GM19023 (cell line): Measurements from ENCODE around the gene ABCB9.
"Not testable (repeated sequence)": the region's sequence is repeated elsewhere in the genome, so short reads cannot be mapped to it uniquely, and the experiment has no call there.

Source experiments
- ATAC-seq: cut with Tn5 transposase; IDR thresholded peaks from one replicate; pipeline ENCODE4 v1.9.1; 2021; ENCODE audit warnings: mild to moderate bottlenecking, moderate library complexity; ENCODE audit not compliant: unreplicated experiment

ABCB9 gene

GRCh38 chr12:122965851-122966742 is at the start of gene ABCB9:
TSS of gene ABCB9 (minus strand) at chr12:122966463. CDS start at chr12:122960235, 6,228 bp downstream.
- peak; percentile 78 for ATAC-seq

- not testable (repeated sequence) for ATAC-seq
These were observed 48.2 kb upstream of the ABCB9 start for GRCh38 chr12:123014473-123014872.

DNA sequence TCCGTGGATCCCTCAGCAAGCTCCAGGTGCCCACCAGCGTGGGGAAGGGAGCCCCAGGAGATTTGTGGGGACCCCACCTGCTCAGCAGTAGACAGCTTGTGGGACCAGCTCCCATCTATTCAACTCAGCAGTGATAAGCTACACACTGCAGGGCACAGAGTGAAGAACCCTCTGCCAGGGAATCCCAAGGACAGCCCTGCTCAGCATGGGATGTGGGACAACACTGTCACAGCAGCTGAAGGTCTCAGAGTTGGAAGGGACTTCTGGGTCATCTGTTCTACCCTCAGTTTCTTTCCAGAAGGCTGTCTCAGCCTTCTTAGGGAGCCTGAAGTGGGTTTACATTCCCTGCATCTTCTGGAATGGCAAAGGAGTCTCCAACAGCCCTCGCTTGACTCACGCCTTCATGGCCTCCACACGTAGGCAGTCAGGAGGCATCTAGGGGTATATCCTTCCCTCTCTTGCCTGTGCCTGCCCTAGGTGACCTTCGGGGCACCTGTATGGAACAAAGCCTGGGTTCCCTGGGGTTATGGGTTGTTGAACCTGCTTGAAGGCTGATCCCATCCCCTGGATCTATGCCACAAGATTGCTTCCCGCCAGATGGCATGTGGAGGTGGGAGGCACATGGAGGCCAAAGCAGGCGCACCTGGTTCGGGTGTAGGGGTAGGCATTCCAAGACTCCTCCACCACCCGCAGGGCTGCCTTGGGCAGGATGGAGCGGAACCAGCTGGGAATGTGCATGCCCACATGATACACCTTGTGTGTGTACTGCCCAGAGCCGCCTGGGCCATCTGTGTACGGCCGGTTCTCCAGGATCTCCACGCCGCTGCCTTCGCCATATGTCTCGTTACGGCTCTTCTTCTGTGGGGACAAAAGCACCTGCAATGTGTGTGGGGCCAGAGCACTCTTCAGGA is 47.2 kb upstream of the ABCB9 start:
- no peak for ATAC-seq

DNA sequence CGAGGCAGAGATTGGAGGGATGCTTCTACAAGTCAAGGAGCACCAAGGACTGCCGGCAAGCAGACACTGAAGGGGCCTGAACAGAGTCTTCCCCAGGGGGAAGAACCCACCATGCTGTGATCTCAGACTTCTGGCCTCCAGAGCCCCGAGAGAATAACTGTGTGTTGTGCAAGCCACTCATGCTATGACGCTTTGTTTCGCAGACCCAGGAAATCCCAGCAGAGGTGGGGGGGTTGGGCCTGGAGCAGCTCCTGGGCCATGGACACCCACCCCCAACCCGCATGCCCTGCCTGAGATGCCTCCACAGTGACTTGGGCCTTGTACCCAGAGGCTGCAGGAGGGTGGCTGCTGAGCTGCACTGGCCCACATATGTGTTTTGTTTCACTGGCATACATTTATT is 45.4 kb upstream of the ABCB9 start:
- ATAC-seq = no peak

DNA sequence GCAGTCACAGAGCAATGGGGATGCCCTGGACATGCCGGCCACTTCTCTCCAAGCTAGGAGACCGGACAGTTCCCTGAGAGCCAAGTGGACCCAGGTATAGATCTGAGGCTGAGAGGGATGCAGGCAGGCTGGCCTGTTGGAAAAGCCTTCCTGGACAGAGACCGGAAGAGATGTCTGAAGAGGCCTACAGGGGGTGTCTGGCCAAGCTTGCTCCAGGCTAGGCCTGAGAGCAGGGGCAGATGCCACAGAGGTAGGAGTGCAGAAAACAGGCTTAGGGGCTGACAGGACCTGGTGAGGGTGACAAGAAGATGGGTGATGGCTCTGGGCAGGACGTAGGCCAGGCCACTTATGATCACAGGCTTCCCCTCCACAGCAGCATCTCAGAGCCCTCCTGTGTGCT is 44.4 kb upstream of the ABCB9 start:
- no peak for ATAC-seq

GRCh38 chr12:123010110-123010509 is 43.8 kb upstream of the ABCB9 start:
- ATAC-seq = no peak

DNA sequence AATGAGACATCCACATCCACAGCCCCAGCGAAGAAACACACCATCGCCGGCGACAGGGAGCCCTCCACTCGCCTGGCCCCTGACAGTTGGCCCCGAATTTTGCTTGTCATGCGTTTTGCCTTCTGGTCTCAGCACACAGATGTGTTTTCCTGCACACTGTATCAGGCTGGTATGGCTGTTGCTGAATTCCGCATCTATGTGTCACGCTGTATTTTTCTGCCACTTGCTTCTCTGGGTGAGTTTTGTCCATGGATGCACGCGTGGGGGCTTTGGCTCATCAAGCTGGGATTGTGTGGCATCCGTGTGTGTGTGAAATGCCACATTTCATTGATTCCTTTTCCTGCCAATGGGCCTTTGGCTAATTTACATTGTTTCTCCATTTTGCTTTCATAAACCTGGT is 40.7 kb upstream of the ABCB9 start:
- no peak for ATAC-seq

DNA sequence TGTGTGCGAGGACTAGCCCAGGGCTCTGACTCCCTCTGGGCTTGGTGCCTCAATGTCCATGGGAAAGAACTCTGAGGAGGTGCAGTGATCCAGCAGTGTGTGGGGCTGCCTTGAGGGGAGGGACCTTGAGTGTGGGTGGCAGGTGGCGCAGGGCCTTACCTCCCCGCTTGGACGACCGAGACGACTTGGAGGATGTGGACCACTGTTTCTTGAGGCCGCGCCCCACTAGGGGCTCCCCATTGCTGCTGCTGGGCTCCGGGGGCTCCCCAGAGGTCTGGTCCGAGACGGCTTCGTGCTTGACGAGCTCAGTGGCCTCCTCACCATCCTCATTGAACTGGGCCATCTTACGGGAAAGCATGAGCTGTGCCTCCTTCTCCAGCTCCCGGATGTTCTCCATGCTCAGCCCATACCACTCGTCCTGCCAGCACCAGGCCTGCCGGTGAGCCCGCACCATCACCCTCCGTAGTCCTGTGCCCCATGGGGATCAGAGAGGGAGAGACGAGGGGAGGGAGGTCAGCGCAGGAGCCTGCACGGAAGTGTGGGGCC is 38.9 kb upstream of the ABCB9 start:
- ATAC-seq = no peak

DNA sequence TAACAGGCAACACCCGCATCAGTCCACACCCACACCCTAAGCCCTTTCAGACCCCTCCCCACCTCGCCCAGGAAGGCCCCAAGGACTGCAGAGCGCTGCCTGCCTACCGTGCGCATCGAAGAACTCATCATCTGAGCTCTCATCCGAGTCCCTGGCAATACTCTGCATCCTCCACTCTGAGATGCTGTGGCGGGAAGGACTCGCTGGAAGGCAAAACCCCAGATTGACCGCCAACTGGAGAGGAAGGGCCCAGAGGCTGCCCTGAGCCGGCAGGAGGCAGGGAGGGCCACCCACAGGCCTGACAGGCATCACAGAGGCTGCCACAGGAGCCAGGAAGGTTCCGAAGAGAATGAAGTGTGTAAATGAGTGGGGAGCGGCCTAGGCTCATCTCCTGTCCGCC is 38.0 kb upstream of the ABCB9 start:
- no peak for ATAC-seq

- no peak for ATAC-seq
These were observed 37.0 kb upstream of the ABCB9 start for GRCh38 chr12:123003257-123003656.

- ATAC-seq = no peak
These were observed 35.2 kb upstream of the ABCB9 start for GRCh38 chr12:123001464-123001863.

DNA sequence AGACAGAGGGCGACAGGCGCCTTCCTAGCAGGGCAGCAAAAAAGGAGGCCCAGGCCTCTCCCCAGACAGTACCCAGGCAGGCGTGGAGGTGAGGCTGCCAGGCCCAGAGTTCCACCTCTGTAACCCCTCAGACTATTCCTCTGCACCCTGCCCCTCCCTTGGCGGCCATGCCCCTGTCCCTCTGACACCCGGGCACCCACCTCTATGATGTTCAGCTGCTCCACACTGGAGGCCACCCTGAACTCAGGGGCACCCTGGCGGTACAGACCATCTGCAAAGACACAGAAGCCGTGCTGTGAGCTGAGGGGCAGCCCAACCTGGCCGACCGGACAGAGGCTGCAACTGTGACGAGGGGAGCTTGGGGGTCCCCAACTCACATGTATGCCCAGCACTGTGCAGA is 34.3 kb upstream of the ABCB9 start:
- no peak for ATAC-seq

DNA sequence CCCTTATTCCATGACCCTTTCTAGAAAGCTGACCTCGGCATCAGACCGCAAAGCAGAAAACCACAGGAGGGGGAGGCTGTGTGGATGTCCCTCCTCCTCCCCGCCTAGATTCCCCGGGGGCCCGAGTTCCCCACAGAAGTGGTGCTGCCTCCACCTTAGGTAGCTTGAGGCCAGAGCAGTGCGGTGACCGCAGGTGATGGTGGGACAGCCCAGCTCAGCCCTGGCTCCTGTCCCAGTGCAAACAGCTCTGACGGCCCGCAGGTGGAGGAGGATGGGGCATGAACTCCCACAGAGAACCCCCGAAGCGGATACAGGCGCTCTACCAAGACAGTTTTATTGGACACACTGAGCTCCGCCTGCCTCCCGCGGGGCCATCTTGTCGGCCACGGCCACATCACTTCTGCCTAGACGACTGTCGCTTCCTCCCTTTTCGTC is 33.7 kb upstream of the ABCB9 start:
- ATAC-seq = no peak

DNA sequence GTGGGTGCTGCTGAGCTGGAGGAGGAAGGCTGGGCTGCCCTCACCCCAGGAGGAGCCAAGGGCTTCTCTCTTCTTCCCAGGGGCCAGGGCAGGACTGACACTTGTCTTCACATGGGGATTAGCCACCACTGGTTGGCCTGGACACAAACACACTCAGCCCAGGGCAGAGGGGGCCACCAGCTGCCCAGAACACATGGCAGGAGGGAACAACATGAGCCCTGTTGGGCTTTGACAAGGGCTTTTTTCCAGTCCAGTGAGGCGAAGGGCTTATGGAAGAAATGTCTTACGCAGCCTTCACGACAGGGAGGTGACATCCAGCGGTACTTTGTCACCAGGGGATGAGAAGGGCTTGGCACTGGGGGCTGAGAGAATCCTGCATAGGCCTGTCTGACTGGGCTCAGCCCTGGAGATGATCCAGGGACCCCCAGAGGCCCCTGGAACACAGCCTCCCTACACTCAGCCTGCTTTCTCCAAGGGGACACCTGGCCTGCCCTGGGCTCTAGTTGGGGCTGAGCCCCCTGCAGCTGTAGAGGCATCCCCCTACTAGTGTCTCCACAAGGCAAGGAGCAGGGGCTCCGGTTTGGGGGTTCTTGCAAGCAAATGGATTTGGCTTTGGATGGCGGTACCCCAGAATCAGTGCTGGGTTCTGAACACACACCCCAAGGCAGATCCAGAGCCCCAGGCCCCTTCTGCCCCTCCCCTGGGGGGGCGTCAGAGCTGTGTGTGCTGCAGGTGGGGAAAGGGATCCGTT is 33.1 kb upstream of the ABCB9 start:
- no peak for ATAC-seq

DNA sequence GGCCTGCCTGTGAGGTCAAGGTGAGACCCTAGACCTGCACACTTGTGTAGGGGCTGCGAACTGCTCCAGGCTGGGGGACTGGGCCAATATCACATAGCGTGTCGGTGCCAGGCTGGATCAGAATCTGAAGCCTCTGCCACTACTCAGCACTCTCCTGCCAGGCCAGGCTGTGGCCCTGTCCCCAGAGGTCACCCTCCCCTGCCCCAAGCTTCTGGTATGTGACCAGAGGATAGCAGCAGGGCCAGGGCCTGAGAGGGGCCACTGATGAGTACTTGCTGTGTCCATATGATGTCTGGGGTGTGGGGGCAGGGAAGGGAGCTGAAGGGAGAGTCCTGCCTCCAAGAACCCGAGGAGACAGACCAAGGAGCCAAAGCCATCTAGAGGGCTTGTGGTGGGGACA is 32.1 kb upstream of the ABCB9 start:
- ATAC-seq = no peak

GRCh38 chr12:122997343-122998250 is 31.3 kb upstream of the ABCB9 start:
- ATAC-seq = no peak

- ATAC-seq = no peak
These were observed 30.5 kb upstream of the ABCB9 start for GRCh38 chr12:122996621-122997342.

DNA sequence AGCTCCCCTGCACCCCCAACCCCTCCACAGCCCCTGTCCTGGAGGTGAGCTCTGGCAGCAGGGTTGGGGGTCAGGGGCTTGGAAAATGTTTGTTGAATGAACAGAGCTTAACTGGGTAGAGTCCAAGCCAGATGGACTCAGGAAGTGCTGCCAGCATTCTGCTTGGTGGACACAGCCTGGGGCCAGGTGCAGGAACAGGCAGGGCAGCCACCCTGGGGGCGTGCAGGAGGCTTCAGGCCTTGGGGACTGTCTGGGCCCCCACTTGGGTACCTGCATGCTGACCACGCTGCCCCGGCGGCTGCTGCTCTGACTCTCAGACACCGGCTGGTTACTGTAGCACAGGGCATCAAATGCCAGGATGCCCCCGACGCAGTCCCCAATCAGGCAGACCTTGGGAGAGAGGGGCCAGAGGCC is 29.9 kb upstream of the ABCB9 start:
- ATAC-seq = no peak
